Calu3 (cell line): ENCODE measurements around the gene CBFA2T3. TPM values are rescaled to one million over a fixed set of nuclear protein-coding genes. Genes with fewer than 3 reads are reported as not detected.

ENCODE experiments used
- BruUV-seq: library from RNA; stranded (reverse); fragments of 400-500 nt; replicated peaks from 2 replicates; lab custom pipeline; 2021; lab: Mats Ljungman, UMichigan
- CTCF ChIA-PET: fragments of 300-600 bp; sonication (Branson Sonifier 250); formaldehyde crosslinking; loops from one replicate; lab custom pipeline; 2022; ENCODE audit warnings: antibody characterized with exemption; lab: Charles Lee
- DNase-seq: peaks from one replicate; pipeline ENCODE4 v3.0.0; 2022
- H3K27ac Mint-ChIP-seq: one replicate; pipeline ENCODE4 v1.8.0; 2022; ENCODE audit warnings: mixed read lengths; ENCODE audit not compliant: unreplicated experiment
- H3K27me3 Mint-ChIP-seq: one replicate; pipeline ENCODE4 v1.8.0; 2022; ENCODE audit warnings: mixed read lengths; ENCODE audit not compliant: unreplicated experiment
- H3K36me3 Mint-ChIP-seq: one replicate; pipeline ENCODE4 v1.8.0; 2022; ENCODE audit warnings: mild to moderate bottlenecking, moderate library complexity, mixed read lengths; ENCODE audit not compliant: insufficient read depth, unreplicated experiment
- H3K4me1 Mint-ChIP-seq: one replicate; pipeline ENCODE4 v1.8.0; 2022; ENCODE audit warnings: mild to moderate bottlenecking, low read depth, mixed read lengths; ENCODE audit not compliant: unreplicated experiment
- H3K4me3 Mint-ChIP-seq: one replicate; pipeline ENCODE4 v1.8.0; 2022; ENCODE audit warnings: mild to moderate bottlenecking, low read depth, moderate library complexity, mixed read lengths; ENCODE audit not compliant: unreplicated experiment
- H3K9me3 Mint-ChIP-seq: one replicate; pipeline ENCODE4 v1.8.0; 2022; ENCODE audit warnings: low read depth, mixed read lengths; ENCODE audit not compliant: unreplicated experiment
- CTCF ChIP-seq: fragments of 200-600 bp; IDR thresholded peaks from one replicate; pipeline ENCODE4 v1.8.0; 2022; ENCODE audit warnings: antibody characterized with exemption; ENCODE audit not compliant: unreplicated experiment
- intact Hi-C: fragments of 100-400 bp; cut with micrococcal nuclease; formaldehyde crosslinking; loops from one replicate; pipeline ENCODE4 v1.10.0; 2022; ENCODE audit not compliant: unreplicated experiment
- total RNA-seq: library from RNA; stranded (reverse); gene quantifications from 2 replicates; pipeline ENCODE4 v1.2.3, GENCODE V29; 2022

CBFA2T3 gene
- total RNA-seq, 1 experiment from 2014 or later, result not detected

DNA sequence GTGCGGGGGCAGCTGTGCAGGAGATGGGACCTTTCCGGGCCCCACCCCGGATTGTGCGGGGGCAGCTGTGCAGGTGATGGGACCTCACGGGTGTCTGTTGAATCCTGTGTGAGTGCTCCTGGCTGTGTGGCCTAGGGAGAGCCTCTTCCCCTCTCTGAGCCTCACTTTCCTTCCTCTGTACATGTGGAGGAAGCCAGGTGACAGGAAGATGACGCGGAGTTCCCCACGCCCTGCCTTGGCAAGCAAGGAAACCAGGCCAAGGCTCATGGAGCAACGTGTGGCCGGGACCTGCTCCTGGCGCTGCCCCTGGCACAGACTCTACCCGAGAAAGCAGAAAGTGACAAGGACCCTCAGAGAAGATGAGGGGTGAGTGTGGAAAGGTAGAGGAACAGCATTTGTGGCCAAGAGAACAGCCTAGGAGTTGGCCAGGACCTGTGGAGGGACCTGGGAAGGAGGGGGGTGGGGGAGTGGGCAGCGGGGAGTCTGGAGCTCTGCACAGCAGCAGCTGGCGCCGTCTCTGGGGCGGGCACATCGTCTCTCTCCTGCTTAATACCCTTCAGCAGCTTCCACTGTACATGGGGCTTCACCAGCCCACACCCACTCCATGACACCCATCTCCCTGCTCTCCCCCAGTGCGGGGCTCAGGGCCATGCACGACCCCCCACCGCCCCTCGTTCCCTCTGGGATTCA is 72.2 kb downstream of the CBFA2T3 start:
- no TSS peak for BruUV-seq
- no peak for TF ChIP-seq CTCF
- Mint-ChIP-seq H3K4me3 (no peak overlapping the region), H3K9me3 (no peaks in the 10 kb centered on the region), H3K27me3 (peaks cover 65% of the 10 kb centered on the region), H3K27ac (no peak overlapping the region), H3K4me1 (no peaks in the 10 kb centered on the region), H3K36me3 (peaks cover 4% of the 10 kb centered on the region)
- DNase-seq, result no peak
- intact Hi-C loops, result no loop called here
- CTCF ChIA-PET, result interaction anchor here (0.6 kb wide), 2 partner anchors 185 to 441 kb away, joined by 5 read pairs; no protein-coding TSS in a partner anchor

GRCh38 chr16:88903267-88903666 is 73.7 kb downstream of the CBFA2T3 start:
- Mint-ChIP-seq H3K4me1 (no peaks in the 10 kb centered on the region), H3K27me3 (peaks cover 75% of the 10 kb centered on the region), H3K27ac (no peak overlapping the region), H3K9me3 (no peaks in the 10 kb centered on the region), H3K36me3 (peaks cover 4% of the 10 kb centered on the region), H3K4me3 (no peak overlapping the region)
- CTCF ChIA-PET, result interaction anchor here (0.7 kb wide), 1 partner anchor 83 kb away, joined by 3 read pairs; no protein-coding TSS in a partner anchor
- DNase-seq, result no peak
- TF ChIP-seq CTCF, result no peak
- BruUV-seq, result no TSS peak
- intact Hi-C loops, result no loop called here

DNA sequence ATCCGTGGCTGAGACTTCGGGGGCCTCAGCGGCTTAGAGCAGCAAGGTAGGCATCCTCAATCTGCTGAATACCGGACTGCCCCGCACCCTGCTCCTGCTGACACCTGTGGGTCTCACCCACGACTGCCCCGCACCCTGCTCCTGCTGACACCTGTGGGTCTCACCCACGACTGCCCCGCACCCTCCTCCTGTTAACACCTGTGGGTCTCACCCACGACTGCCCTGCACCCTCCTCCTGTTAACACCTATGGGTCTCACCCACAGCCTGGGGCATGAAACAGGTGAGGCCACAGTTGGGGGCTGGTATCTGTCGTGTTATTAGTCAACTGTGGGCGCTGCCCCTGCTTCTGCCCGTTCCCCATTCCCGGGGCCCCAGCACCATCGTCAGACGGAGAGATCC is 74.3 kb downstream of the CBFA2T3 start:
- Mint-ChIP-seq H3K27ac (no peak overlapping the region), H3K36me3 (peaks cover 4% of the 10 kb centered on the region), H3K27me3 (peaks cover 80% of the 10 kb centered on the region), H3K4me3 (no peak overlapping the region), H3K4me1 (no peaks in the 10 kb centered on the region), H3K9me3 (no peaks in the 10 kb centered on the region)
- BruUV-seq, result no TSS peak
- no peak for DNase-seq
- intact Hi-C loops, result no loop called here
- TF ChIP-seq CTCF, result no peak
- CTCF ChIA-PET, result no interaction called here

- CTCF ChIA-PET, result interaction anchor here (1.2 kb wide), 1 partner anchor 151 kb away, joined by 3 read pairs; no protein-coding TSS in a partner anchor
- H3K9me3 Mint-ChIP-seq, result no peaks in the 10 kb centered on the region
- DNase-seq, result peak; percentile 49
- TF ChIP-seq CTCF, result no peak
- peaks cover 86% of the 10 kb centered on the region for H3K27me3 Mint-ChIP-seq
- intact Hi-C loops, result no loop called here
- no peaks in the 10 kb centered on the region for H3K4me1 Mint-ChIP-seq
- BruUV-seq, result no TSS peak
- no peak overlapping the region for H3K27ac Mint-ChIP-seq
- peaks cover 4% of the 10 kb centered on the region for H3K36me3 Mint-ChIP-seq
- no peak overlapping the region for H3K4me3 Mint-ChIP-seq
These were observed 75.2 kb downstream of the CBFA2T3 start for GRCh38 chr16:88901718-88902337.
